HG02970 (cell line): ENCODE results near the gene SETD1A.

Experiments
- ATAC-seq: cut with Tn5 transposase; IDR thresholded peaks from one replicate; pipeline ENCODE4 v1.9.1; 2021; ENCODE audit warnings: mild to moderate bottlenecking, moderate library complexity, moderate number of reproducible peaks; ENCODE audit not compliant: unreplicated experiment, low FRiP score

The SETD1A gene

DNA sequence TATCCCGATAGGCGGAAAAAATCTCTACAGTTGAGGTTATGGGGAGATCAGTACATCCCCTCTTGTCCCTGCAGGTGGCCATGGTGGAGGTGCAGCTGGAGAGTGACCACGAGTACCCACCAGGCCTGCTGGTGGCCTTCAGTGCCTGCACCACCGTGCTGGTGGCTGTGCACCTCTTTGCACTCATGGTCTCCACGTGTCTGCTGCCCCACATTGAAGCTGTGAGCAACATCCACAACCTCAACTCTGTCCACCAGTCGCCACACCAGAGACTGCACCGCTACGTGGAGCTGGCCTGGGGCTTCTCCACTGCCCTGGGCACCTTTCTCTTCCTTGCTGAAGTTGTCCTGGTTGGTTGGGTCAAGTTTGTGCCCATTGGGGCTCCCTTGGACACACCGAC, 4.4 kb upstream of the SETD1A start:
- ATAC-seq, result no peak

GRCh38 chr16:30953511-30954124, 3.9 kb upstream of the SETD1A start:
- no peak for ATAC-seq

DNA sequence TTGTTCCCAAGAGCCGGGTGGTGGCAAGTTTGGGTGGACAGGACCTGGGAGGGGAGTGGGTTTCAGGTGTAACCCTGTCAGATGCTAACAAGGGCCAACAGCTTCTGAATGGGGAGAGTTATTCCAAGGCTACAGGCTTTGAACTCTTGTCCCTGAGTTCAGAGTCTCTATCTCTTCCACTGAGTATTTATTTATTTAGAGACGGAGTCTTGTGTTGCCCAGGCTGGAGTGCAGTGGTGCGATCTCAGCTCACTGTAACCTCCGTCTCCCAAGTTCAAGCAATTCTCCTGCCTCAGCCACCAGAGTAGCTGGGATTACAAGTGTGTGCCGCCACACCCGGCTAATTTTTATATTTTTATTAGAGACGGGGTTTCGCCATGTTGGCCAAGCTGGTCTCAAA, 2.6 kb upstream of the SETD1A start:
- no peak for ATAC-seq

DNA sequence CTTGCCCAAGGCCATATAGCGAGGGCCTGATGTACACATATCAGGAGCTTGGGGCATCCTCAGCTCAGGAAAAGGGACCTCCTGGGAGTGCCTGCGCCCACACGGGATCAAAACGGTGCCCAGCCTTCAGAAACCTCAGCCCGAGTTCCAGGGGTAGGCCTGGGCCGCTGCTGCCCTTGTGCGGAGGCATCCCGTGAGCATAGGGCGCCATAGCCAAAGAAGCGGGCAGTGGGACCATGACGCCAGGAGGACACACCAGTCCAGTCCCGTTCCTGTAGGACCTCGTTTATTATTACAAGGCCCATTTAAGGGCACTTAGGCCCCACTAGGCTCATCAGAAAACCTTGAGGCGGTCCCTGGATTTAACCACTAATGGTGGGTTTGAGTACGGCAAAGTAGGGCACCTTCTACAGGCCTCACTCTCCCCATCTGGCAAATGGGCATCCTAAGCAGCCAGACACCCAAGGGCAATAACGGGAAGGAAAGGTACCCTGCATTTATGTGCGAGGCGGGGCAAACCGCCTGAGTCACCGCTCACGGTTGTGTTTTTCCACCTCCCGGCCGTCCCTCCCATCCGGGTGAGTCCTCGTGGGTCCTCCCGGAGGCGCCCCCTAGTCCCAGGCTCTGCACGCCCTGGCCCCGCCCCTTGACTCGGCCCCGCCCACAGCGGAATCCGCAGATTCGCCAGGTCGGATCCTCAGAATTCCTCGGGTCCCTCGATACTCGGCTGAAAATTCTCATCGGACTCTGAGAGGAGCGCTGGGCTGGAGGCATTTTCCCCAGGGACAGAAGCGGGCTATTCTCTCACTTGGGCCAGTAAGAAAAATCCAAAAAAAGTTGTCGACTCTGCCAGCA, 726 bp upstream of the SETD1A start:
- peak; percentile 39 for ATAC-seq

GRCh38 chr16:30958175-30959079, 873 bp downstream of the SETD1A start:
- peak; percentile 29 for ATAC-seq

DNA sequence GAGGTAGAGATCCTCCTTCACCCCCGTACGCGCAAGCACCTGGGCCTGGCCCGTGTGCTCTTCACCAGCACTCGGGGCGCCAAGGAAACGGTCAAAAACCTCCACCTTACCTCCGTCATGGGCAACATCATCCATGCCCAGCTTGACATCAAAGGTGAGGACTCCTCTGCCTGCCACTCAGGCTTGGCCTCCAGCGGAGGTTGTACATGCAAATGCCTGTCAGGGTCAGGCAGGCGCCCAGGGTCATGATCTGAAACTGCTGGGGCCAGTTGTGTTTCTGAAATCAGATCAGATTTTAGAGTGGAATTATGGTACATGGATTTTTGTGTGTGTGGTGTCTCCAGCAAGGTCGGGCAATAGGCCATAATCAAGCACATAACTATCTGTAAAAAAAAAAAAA, 3.8 kb downstream of the SETD1A start:
- ATAC-seq, result no peak

DNA sequence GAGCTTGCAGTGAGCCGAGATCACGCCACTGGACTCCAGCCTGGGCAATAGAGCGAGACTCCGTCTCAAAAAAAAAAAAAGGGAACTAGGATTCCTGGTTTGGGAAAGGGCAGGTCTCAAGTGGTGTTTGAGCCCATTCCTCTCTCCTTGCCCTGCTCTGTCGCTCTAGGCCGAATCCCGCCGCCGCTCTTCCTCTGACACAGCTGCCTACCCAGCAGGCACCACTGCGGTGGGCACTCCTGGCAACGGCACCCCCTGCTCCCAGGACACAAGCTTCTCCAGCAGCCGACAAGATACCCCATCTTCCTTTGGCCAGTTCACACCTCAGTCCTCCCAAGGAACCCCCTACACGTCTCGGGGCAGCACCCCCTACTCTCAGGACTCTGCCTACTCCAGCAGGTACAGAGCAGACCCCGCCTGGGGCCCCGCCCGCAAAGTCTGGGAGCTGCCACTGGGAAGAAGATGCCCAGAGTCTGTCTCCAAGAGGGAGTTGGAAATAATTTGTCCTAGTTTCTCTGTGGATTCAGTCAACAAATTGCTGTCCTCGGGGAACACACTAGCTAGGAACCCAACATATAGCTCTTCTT, 6.5 kb downstream of the SETD1A start:
- ATAC-seq, result no peak

GRCh38 chr16:30964574-30965226, 7.1 kb downstream of the SETD1A start:
- ATAC-seq, result no peak

DNA sequence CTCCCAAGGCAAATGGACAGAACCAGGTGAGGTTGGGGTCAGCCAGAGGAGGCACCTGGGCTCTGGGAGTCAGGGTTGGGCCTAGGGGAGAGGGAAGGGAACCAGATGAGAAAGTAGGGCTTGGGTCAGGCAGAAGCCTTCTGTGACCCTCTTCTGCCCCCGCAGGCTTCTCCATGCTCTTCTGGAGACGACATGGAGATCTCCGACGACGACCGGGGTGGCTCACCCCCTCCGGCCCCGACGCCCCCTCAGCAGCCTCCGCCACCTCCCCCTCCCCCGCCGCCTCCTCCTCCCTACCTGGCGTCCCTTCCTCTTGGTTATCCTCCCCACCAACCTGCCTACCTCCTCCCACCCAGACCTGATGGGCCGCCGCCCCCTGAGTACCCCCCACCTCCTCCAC, 7.9 kb downstream of the SETD1A start:
- ATAC-seq, result no peak

GRCh38 chr16:30966033-30966619, 8.6 kb downstream of the SETD1A start:
- no peak for ATAC-seq

DNA sequence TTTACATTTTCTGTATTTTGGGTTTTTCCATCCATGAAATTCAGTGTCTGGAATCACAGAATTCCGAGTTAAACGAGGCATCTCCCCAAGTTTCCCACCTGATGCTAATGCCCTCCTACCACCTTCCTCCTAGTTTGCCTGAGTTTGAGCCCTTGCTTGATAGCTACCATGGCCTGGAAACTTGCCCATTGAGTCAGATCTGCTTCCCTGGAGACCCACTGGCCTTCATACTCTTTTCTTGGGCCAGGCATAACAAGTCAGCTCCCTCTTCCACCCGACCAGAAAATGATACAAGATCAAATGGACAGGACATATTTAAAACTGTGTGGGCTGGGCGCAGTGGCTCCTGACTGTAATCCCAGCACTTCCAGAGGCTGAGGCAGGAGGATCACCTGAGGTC, 10.2 kb downstream of the SETD1A start:
- ATAC-seq, result no peak

DNA sequence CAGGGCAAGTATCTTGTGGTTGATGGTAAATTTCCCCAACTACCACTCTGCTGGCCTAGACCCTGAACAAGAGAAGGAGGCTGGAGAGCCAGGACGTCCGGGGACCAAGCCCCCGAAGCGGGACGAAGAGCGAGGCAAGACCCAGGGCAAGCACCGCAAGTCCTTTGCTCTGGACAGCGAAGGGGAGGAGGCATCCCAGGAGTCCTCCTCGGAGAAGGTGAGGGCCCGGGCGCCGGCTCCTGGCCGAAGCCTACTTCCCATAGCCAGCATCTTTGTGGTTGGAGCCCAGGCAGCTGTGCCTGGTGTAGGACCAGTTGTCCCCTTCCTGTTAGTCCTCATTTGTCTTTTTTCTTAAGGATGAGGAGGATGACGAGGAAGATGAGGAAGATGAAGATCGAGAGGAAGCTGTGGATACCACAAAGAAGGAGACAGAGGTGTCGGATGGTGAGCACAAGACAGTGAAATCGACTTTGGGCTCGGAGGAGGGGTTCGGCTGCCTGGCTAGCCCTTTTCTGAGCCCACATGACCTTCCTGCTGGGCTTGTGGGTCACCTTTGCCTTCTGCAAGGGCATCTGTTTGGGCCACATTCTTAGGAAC, 11.8 kb downstream of the SETD1A start:
- ATAC-seq, result no peak

DNA sequence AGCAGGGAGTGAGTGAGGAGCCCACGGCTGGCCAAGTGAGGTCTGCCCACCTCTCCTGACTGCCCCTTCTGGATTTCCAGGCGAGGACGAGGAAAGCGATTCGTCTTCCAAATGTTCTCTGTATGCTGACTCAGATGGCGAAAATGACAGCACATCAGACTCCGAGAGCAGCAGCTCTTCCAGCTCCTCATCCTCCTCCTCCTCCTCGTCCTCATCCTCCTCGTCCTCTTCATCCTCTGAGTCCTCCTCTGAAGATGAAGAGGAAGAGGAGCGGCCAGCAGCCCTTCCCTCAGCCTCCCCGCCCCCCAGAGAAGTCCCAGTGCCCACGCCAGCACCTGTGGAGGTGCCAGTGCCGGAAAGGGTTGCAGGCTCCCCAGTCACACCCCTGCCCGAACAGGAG, 13.7 kb downstream of the SETD1A start:
- ATAC-seq, result no peak

DNA sequence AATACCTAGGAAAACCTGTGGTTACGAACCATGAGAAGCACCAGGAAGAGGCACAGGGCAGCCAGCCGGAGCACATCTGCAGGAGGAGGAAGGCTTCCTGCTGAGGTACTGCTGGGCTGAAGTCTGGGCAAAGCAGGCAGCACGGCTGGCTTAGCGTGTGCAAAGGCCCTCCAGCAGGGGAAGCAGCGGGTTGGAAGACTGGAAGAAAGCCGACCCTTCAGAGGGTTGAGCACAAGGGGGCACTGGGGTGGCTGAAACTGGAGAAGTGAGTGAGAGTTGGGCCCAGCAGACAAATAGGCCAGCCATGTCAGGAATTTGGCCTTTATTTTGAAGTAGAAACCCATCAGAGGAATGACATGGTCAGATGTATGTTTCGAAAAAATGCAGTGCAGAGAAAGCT, 15.3 kb downstream of the SETD1A start:
- no peak for ATAC-seq

DNA sequence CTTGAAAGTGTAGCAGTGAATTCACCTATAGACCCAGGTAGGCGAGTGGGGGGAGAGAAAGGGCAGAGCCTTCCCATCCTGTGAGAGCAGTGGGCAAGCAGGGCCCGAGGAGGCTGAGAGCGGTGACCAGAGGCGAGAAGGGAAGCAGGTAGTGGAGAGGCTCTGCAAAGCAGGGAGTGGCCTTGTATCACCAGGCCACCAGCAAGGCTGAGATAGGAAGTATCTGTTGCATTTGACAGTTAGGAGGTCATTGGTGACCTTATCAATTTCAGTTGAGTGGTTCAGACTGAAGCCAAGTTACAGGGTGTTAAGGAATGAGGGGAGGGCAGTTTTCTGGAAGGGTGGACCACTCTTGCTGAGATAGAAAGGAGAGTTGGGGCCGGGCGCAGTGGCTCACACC, 16.8 kb downstream of the SETD1A start:
- ATAC-seq, result no peak

GRCh38 chr16:30976486-30976885, 18.9 kb downstream of the SETD1A start:
- ATAC-seq, result no peak

DNA sequence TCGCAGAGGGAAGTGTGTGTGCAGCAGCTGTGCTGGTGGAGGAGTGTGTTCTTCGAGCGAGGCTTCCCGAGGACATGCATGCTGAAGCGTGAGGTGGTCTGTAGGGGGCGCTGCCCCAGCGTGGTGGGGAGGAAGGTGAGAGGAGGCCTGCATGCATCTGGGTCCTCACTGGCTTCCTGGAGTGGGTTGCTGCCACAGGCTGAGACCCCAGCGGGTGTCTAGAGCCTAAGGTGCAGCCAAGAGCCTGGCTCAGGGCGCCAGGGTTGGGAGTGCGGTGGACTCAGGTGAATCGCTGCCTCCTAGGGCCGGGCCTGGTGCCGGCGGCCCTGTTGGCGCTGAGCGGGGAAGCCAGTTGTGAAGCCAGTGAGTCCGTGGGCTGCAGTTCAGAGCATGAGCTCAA, 19.9 kb downstream of the SETD1A start:
- ATAC-seq, result no peak

GRCh38 chr16:30979170-30980022, 21.8 kb downstream of the SETD1A start:
- no peak for ATAC-seq

DNA sequence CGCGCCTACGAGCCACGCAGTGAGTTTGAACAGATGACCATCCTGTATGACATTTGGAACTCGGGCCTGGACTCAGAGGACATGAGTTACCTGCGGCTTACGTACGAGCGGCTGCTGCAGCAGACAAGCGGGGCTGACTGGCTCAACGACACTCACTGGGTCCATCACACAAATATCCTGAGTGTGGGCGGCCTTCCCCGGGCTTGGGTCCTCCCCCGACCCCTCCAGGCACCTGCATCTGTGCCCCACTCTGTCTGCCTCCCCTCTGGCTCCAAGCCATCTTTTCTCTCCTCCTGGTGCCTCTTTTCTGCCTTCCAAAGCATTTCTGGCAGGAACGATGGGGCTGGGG, 22.4 kb downstream of the SETD1A start:
- no peak for ATAC-seq
